Sciatic nerve (tissue), 2 donors: ENCODE results near the gene KCNJ1. TPM values are rescaled to one million over a fixed set of nuclear protein-coding genes. Genes with fewer than 3 reads are reported as not detected.

Source experiments
- ATAC-seq: fragments of 200-7000 bp; cut with Tn5 transposase; one replicate; pipeline ENCODE4 v1.9.1; 2020; ENCODE audit warnings: mild to moderate bottlenecking, moderate library complexity
- DNase-seq: peaks from one replicate; pipeline ENCODE4 v3.0.0-alpha.2; 2020; ENCODE audit warnings: low spot score
- intact Hi-C: fragments of 100-400 bp; cut with DNase I; formaldehyde crosslinking; loops from one replicate; pipeline ENCODE4 v1.14.2; 2022
- total RNA-seq: library from RNA; stranded (reverse); fragmentation: NEBNext Ultra II Directional; extraction: Animal tissue kit (Norgen Biotek cat#: 25700); gene quantifications from one replicate; pipeline ENCODE4 v1.2.1, GENCODE V29; 2021
- donor health status: DM: no; HTN: no; CAD: no.
- donor health status: DM: no; HTN: no; CAD: no.

Gene KCNJ1
- total RNA-seq, 1 donor from 2014 or later: 0.13 TPM

DNA sequence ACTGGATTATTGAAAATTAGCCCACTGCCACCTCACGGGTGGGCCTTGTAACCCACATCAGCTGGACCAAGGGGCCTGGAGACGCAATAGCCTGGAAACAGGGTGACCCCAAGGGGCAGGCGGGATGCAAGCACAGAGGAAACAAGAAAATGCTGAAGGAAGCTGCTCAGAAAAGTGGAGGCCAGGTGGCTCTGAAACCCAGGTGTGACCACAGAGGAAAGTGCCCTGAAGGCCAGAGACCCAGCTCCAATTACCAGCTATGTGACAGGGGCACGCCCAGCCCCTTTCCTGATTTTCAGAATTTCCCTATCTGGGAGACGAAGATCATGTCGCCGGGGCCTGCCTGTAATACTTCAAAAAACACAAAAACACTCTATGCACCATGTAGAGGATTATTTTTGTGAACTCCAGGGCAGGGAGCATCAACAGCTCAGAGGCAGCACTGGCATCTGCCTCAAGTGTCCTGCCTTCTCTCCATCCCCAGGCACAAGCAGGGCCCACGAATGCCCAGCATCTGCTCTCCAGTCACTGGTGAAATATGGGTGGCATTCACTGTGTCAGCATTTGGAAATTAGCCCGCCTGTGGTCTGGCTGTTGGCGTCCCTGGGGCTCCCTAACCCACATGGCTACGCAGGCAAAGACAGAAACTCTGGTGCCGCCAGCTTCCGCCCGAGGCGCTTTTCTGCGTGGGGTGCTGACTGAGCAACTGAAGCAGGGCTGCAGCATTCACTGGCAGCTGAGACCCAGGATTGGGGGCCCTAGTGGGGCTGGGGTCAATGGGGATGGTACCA is 6.3 kb downstream of the KCNJ1 start:
- no peak for DNase-seq
- intact Hi-C loops: no loop called here
- no peak for ATAC-seq

DNA sequence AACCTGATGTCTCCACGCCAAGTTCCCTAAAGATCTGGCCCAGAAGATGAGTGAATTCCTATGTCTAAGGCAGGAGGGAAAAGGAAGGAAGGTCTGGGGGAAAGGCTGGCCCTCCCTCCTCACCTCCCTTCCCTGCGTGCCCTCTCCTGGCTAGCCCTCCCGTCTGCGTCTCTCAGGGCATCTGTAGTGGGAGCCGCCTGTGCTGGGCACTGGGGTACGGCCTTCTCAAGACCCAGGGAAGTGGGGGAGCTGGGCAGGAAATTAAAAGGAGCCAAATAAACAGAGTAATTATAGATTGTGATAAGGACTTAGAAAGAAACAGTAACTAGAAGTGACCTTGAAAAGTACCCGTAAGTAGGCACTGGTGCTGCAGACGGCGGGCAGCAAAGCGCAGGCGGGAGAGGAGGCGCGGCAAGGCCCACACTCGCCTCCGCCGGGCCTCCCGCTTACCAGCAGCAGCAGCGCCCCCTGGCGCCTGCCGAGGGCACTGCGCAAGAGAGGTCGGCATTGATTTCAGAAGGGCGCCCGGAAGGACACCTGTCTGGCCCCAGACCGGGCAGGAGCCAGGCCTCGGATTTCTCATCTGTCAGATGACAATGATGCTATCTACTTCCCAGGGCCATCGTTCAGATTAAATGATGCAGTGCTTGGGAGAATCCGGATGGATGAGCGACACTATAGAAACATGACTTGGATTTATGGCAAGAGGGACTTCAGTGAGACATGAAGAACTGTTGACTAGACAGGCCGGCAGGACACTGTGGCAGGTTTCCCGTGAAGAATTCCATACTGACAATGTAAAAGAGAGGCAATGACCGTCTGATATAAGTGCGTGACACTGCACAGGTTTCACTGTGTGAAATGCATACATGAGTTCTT is 7.3 kb downstream of the KCNJ1 start:
- ATAC-seq (peak; percentile 67), DNase-seq (peak; percentile 71)
- intact Hi-C loops: no loop called here

DNA sequence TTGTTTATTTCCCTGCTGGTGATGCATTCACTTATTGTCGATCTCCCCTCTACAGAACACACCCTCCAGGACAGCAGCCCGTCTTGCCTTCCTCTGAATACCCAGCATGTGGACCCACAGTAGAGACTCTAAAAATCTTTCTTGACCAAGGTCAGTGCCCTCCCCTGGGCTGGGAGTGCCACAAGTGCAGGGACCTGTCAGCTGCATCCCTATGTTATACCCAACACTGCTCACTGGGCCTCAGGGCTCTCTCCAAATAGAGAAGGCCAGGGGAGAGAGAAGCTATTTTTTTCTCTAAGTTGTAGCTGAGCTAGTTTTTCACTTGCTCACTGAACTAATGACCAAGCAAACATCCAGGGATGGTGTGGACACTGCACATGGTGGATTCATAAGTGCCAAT is 9.8 kb downstream of the KCNJ1 start:
- ATAC-seq: no peak
- DNase-seq: no peak
- intact Hi-C loops: no loop called here

DNA sequence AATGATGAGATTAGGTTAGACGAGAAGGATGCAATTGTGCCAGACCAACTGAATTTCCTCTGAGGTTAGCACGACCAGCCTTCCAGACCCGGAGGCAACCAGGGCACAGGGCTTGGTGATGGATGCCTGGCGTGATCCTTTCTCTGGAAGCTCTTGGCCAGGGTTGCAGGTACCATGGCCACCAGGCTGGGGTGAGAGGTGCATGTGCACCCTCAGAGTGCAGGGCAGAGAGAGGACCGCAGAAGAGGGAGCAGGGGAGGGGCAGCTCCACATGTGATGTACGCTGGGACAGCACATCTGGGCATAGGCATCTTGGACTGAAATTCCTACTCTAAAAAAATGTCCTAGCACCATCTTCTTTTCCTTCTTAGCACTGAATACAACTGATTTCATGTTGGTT is 10.9 kb downstream of the KCNJ1 start:
- intact Hi-C loops: no loop called here
- ATAC-seq (no peak), DNase-seq (no peak)

DNA sequence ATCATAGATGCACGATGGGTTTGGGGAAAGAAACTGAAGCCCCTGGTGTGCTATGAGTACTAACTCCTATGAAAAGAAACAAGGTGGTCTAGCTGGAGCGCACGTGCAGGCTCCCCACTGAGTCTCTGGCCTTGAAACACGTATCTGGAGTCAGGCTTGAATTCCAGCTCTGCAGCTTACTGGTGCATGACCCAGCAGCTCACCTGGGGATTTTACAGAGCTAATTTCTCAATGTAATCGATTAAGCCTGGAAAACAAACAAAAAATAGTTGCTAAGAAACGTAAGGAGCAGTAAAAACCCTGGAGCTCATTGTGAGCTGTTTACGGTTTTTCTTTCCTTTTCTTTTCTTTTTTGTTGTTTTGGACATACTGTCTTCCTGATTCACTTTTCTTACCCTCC is 12.3 kb downstream of the KCNJ1 start:
- intact Hi-C loops: no loop called here
- DNase-seq: no peak
- ATAC-seq: no peak

DNA sequence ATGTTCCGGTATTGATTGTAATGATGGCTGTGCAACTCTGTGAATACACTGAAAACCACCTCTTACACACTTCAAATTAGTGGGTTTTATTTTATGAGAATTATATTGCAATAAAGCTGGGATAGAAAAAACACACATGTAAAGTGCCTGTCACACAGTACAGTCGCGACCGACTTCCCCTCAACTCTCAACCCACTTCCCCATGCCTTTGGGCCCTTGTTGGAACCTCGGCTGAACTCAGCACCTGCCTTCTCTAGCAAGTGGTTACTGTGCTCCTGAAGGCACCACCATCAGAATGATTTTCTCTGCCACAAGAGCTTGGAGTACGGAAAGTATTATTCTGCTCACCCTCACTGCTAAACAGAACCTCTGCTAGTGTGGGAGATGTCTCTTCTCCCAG is 13.5 kb downstream of the KCNJ1 start:
- DNase-seq (no peak), ATAC-seq (no peak)
- intact Hi-C loops: no loop called here

DNA sequence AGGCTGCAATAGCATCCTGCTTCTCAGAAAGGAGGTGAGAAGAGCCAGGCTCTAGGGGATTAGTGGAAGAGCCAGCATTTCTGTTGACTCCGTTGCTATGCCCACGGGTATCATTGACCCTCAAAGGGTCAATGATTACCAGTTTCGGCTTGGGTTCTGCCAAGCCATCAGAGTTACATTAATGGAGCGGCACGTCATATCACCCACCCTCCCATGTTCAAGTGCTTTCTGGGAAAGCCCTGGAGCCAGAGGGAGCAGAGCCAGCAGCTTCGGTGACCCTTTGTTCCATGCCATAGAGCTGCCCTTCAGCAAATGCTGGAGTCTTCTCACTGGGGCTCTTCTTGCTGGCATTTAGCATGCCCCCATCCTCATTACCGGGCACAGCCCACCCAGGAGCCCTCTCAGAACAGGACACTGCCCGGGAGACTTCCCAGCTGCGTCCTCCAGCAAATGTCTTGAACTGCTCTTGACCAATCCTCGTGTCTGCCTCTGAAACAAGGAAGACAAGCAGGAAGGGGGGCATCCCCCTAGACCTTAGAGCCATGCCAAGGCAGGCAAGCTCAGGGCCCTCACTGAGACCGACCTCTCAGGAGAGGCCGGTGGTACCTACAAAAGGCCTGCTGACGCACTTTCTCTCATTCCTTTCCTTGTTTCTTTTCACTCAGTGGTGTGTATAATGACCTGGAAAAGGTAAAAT is 14.6 kb downstream of the KCNJ1 start:
- ATAC-seq (no peak), DNase-seq (no peak)
- intact Hi-C loops: no loop called here

DNA sequence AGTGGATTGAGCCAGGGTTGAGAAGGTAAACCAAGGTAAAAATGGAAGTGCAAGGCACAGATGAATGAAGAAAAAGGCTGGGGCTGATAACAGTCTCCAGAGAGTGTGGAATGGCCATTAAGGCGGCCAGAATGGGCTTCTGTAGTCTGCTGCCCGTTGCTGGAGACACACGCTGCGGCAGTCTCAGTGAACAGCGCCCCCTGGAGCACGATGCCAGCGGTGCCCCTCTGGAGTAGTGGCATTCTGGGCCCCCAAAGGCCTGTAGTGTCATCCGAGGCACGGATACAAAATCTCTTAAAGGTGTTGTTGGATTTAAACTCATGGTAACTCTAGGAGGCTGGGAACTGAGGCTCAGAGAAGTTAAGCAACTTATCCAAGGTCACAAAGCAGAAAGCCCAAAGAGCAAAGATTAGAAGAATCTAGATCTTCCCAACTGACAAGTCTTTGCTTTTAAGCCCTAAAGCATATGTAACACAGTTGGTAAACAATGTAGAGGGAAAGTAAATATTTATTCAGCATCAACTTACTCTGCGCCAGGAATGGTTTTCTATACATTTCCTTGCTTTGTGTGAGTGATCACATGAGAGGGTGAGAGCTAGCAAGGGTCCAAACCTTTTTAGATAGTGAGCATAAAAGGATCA is 18.2 kb downstream of the KCNJ1 start:
- intact Hi-C loops: loop anchor here (10.0 kb wide), 1 partner anchor 824 kb away; no protein-coding TSS in a partner anchor
- DNase-seq: no peak
- ATAC-seq: no peak

DNA sequence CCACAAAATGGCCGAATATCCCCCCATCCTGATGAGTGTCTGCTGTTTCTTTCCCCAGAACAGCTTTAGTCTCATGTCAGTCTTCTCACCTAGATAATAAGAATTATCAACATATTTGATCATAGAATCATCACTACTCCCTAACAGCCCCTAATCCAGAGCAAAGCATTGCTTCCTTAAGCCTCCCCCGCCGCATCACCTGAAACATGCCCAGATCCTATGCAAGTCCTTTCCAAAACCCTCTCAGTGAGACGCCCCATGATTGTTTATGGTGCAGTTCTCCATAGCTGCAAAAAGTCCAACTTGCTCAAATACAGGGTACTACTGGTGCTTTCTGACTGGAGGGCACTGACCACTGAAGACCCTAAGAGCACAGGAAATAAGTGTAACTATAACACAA is 20.1 kb downstream of the KCNJ1 start:
- intact Hi-C loops: loop anchor here (10.0 kb wide), 1 partner anchor 822 kb away; no protein-coding TSS in a partner anchor
- no peak for DNase-seq

DNA sequence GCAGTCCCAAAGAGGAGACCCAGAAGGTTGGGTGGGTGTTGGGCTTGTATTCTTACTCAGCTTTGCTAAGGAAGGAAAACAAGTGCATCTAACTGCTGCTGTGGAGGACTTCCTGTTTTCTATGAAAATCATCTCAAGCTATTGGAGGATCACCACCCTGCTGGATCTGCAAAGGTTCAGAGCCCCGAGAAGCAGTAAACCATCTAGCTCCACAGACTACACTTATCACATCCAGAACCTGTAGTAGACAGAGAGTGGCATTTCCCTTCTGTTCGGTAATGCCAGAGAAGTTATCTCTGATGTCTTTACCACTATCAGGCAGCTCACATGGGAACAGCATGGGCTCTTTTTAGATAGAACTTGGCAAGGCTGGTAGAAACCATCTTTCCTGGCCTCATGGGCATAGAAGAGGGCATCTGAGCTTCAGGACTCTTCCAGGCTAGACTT is 21.7 kb downstream of the KCNJ1 start:
- no peak for DNase-seq
- no peak for ATAC-seq
- intact Hi-C loops: loop anchor here (10.0 kb wide), 1 partner anchor 821 kb away; no protein-coding TSS in a partner anchor

More for the DNA sequence above, 20.1 kb downstream of the KCNJ1 start:
- ATAC-seq: no peak

DNA sequence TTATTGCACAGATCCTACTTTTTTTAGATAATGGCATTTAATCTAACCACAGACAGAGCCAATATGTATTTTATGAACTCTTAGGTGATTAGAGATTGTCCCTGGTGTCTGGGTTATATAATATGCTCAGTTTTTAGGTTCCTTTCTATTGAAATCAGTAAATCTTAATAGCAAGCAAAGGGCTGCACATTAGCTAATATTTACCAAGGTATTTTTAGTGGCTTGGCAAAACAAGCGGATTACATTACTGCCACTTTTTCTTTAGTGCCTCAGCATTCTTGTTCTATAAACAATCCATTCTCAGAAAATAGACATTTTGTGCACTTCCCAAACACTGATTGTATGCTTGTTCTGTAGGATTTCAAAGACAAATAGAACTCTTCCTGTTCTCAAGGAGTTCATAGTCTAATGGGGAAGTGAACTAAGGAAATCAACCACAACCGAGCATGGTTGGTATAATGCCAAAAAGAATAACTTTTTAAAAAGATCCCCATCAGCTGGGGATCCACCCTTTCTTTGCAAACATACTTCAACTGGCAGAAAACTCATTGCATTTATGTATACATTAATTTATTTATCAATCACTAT is 23.8 kb downstream of the KCNJ1 start:
- no peak for DNase-seq
- intact Hi-C loops: loop anchor here (10.0 kb wide), 1 partner anchor 818 kb away; no protein-coding TSS in a partner anchor
- ATAC-seq: no peak

DNA sequence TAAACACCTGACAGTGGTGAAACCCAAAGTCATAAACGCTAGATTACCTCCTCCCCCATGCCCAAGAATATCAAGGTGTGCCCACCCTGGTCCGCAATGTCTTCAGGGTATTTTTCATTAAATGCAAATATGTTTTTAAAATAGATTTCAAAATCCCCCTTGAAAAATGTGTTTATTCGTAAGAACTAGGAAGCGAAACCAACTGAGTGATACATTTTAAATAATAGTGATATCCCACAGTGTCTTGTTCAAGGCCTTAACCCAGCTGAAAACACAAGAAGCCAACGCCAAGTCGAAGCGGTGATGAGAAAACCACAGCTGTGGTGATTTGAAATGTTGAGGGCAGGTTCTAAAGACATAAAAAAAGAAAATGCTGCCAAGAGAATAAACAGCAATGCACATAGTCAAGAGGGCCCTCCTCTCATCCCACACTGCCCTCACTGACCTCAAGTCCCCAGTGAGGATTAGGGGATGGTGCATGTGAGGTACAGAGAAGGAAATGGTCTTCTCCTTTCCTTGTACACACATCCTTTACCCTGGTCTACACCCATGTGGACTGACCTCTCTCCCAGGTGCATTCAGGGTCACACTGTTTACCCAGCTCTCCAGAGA is 25.5 kb downstream of the KCNJ1 start:
- DNase-seq (no peak), ATAC-seq (no peak)
- intact Hi-C loops: loop anchor here (10.0 kb wide), 1 partner anchor 817 kb away; no protein-coding TSS in a partner anchor

DNA sequence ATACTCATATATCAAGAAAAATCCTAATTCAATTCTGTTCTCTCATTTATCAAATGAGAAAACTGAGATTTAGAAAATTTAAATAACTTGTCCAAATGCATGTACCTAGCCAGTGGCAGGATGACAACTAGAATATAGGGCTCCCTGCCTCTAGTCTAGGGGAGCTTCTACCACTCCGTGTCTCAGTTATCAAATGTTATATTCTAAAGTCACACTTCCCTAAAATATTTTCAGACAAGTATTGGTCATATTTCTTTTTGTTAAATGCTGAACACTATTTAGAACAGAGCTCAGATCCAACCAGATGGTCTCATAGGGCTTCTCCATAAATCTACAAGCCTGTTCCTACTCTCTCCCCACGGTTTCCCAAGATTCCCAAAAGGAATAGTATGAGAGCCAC is 26.3 kb downstream of the KCNJ1 start:
- intact Hi-C loops: loop anchor here (10.0 kb wide), 1 partner anchor 816 kb away; no protein-coding TSS in a partner anchor
- ATAC-seq: no peak
- no peak for DNase-seq

DNA sequence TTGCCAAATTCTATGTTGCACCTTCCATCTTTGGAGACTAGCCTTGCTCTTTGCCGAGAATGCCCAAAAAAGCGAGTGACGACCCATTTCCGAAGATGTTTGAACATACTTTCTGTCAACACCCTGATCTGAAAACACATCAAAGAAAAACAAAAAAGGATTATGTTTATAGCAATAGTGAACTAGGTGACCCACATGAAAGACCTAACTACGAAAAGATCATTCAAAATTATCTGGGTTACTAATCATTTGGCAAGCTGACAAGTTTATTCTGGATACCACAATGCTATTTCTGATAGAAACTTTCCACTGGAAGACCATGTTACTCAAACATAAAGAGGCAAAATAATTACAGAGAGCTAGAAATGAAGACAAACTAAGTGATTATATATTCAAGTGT is 27.0 kb downstream of the KCNJ1 start:
- intact Hi-C loops: loop anchor here (10.0 kb wide), 1 partner anchor 815 kb away; no protein-coding TSS in a partner anchor
- no peak for ATAC-seq

DNA sequence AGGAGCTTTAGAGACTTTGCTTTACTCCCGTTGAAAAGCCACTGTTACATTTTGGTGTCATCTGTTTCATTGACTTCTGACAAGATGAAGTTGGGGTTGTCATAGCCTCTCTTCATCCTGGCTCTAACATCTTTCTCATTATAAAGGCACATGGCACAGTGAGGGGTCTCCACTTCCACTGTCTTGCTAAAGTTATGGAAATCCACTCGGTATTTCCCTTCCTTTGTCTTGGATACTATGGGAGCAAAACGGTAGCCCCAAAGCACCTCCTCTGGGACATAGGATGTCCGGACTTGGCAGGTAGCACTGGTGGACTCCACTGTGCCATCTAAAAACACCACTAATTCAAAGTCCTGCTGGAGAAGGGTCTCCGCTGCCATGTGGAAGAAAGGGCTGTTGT is 28.0 kb downstream of the KCNJ1 start:
- no peak for DNase-seq
- intact Hi-C loops: no loop called here
- no peak for ATAC-seq

More for the DNA sequence above, 27.0 kb downstream of the KCNJ1 start:
- no peak for DNase-seq

DNA sequence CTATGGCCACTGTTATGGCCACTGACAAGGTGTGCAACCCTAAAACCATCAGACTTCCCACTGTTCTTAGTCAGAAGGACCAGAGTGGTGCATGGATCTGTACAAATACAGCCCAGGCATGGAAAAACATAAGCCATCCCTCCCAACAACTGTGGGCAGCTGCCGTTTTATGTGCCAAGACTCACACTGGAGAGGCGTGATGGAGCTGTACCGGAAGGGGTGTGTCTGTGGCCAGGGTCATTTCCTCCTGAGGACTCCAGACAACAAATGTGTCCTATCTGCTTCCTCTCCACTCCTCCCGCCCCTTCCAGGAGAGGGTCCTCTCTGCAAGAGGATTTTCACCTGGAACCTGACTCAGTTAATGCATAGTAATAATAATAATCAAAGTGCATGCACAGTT is 29.5 kb downstream of the KCNJ1 start:
- ATAC-seq: no peak
- intact Hi-C loops: no loop called here
- DNase-seq: no peak

DNA sequence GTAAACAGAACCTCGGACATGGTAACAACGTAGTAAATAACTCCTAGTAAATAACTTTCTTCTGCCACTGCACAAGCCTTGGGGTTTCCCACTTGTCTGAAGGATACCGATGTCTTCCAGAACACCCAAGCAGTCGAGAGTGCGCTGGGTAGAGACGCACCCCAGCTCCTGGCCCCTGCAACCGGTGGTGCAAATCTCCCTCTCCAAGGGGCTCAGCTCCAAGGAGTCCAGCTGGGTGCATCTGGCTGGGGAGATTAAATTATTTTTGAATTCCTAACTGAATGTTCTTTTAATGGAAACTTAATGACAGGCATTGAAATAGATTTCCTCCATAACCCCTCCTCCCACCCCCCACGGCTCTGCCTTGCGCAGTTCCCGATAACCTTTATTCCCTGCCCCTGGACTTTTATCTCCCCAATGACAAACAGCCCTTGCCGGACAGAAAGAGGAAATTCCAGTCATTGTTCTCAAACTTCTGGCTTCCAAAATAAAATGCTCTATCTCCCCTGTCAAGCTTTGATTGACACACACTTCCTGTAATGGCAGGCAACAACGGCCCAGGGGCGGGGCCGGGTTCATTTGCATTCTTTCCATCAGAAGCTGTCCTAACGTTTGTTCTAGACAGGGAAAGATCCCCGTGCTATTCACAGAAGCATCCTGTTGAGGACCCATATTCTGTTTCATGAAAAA is 31.2 kb downstream of the KCNJ1 start:
- no peak for ATAC-seq
- intact Hi-C loops: no loop called here
- no peak for DNase-seq
